M059J (cell line): ENCODE data around the gene CTNNA1. TPM values are rescaled to one million over a fixed set of nuclear protein-coding genes. Genes with fewer than 3 reads are reported as not detected.
A peak's percentile ranks its signal among the peaks of the same experiment; 100 is the strongest.
"Not testable (repeated sequence)": the region's sequence is repeated elsewhere in the genome, so short reads cannot be mapped to it uniquely, and the experiment has no call there.

Experiments used
- DNase-seq: peaks from one replicate; pipeline ENCODE4 v3.0.0-alpha.2; 2012; ENCODE audit warnings: low read depth
- total RNA-seq: library from RNA; depleted of rRNA; stranded (reverse); fragments of >200 nt; shearing (Covaris generic); gene quantifications from 2 replicates; pipeline ENCODE4 v1.2.3, GENCODE V29; 2014

CTNNA1 gene
- total RNA-seq, 1 experiment from 2014 or later: 277 TPM

DNA sequence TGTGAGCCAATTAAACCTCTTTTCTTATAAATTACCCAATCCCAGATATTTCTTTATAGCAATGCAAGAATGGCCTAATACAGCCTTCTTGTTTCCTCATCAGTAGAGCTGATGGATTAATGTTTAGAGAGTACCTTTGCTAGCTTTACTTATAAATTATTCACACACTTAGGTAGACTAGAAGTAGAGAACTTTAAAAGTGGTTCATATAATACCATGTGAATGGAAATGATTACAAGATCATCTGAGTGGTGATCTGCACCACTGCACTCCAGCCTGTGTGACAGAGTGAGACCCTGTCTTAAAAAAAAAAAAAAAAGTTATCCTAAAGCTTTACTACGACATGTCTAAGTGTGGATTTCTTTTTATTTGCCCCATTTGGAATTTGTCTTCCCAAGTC lies 145.1 kb downstream of the CTNNA1 start:
- no peak for DNase-seq

DNA sequence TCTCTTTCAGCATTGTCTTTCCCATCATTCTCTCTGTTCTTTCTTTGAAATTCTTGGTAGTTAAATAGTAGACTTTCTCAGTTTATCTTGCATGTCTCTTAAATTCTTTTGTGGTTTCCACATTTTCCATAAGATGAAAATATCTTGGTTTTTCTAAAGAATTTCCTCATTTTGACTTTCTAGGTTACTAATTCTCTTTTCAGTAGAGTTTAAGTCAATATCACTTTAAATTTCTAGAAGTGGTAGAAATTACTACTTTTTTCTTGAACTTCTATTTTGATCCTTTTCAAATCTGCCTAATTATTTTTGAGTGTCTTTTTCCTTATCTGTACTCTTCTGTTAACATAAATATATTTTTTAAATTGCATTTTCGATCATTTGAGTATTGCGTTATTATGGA lies 145.5 kb downstream of the CTNNA1 start:
- DNase-seq: no peak

DNA sequence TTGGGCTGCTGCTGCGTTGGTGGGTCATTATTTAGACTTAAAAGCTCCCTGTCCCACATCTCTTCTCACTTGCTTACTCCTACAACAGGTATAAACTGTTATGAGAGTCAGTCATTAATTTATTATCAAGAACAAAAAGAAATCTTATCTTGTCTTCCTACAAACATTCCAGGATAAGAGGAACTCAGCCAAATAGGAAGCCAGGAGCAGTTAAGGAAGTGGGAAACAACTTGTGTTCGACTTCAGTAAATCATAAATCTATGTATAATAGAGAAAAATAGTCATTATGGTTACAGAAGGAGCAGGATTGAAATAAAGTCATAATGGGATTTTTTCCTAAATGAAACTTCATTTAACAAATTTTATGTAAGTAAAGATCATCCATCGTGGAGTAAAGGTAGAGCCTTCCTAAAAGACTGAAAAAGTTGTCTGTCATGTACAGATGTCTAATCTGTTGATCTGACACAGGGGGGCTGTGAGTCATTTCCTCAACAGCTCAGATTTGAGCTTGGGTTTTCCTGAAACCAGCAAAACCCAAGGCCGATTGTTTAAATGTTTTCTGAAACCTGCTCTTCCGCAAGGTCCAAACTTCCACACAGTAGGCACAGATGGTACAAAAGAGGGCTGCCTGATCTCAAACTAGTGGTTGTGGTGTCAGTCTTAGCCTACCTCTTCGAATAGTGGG lies 147.2 kb downstream of the CTNNA1 start:
- DNase-seq: peak; percentile 85

DNA sequence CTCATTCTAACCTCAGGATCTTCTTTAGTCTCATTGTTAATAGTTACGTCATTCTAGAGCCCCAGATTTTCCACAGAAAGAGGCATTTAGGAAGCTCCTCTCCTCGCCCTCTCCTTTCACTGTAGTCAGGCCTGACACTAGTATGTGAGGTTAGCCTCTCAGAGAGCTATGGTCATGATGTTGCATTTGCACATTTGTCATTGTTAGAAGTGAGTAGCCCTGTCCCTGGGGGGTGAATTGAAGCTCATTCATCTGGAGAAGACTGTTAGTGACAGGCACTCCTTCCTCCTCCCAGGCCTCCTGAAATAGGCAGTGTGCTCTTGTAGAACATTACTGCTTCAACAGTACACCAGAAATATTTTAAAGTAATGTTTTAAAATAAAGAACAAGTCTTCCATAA lies 148.5 kb downstream of the CTNNA1 start:
- peak; percentile 44 for DNase-seq

DNA sequence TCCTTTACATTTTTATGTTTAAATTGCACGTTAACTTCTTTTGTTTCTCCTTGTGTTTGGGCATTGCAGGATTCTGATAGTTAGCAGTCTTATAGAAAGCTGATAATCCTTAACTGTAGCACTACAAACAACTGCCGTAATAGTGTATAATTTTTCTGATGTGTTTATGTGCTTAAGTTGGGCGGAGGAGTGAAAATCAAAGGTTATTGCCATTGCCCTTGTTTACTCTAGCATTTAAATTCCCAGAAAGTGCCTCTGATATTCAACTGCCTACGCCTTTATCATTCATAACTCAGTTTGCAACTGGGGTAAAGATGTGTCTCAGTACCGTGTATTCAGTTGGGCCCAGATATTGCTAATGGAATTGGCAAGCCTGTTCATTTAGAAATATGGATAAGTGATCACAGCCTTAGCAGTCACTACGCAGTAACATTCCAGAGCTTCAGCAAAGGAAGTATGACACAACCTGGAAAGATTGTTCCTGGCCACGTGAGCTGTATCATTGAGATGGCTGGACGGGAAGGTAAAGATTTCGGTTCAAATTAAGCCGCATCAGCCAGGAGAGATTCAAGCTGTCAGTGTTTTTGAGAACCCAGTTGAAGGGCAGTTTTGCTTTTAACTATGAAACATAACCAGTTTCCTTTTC lies 150.0 kb downstream of the CTNNA1 start:
- DNase-seq: peak; percentile 55

DNA sequence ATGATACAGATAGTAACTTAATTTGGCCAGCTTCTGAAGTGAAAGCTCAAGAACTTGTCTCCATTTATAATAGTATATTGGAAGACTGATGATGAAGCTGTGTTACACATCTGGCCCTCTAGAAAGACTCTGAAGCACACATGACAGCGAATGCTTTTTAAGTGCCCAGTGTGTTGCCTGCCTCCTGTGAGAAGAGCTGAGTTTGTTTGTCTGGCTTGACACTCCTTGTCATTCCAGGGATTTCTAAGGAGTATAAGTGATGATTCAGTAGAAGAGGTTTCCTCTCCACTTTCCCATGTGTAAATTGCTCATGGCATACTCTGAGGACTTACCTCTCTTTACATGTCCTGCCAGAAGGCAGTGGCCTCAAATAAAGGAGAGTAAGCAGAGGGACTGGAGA lies 152.3 kb downstream of the CTNNA1 start:
- DNase-seq: peak; percentile 55

DNA sequence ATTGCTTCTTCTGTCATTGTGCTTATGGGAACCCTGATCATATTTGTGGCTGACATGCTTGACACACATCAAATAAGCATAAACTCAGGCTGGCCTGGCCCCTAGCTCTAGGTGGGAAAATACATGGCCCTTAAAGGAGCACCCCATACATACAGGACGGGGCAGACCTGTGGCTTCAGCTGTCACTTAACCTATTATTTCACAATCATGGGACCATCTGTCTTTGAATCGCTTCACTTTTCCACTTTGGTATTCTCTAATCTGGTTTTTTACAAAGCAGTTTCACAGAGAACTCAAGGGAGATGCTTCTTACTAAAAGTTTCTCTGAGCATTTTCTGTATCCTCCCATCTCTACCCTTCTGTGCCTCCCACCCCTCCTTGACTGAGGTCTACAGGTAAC lies 156.5 kb downstream of the CTNNA1 start:
- DNase-seq: no peak

DNA sequence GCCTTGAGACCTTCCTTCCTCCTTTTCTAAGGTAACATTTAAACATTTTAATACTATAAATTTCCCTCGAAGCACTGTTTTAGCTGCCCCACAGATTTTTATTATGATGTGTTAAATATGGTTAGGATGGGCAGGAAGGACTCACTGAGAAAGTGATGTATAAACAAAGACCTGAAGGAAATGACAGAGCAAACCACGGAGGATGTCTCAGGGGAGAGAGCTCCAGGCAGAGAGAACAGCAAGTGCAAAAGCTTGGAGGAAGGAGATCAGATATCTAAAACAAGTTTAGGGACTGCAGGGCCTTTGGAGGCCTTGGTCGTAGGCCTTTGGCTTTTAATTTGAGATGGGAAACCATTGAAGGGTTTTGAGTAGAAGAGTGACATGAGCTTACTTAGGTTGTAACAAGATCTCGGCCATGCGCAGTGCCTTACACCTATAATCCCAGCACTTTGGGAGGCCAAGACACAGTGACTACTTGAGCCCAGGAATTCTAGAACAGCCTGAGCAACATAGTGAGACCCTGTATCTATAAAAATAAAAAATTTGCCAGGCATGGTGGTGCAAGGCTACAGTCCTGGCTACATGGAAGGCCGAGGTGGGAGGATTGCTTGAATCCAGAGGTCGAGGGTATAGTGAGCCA lies 157.4 kb downstream of the CTNNA1 start:
- peak; percentile 42 for DNase-seq

DNA sequence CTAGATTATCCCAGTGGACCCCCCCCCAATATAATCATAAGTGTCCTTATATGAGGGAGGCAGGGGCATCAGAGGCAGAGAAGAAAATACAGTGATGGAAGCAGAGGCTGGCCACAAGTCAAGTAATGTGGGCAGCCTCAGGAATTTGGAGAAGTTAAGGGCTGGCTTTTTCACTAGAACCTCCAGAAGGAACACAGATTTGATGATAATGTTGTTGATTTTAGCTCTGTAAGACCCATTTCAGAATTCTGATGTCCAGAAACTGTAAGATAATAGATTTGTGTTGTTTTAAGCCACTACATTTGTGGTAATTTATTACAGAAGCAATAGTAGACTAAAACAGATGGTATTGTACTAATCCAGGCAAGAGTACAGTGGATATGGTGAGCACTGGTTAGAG lies 158.2 kb downstream of the CTNNA1 start:
- peak; percentile 13 for DNase-seq

DNA sequence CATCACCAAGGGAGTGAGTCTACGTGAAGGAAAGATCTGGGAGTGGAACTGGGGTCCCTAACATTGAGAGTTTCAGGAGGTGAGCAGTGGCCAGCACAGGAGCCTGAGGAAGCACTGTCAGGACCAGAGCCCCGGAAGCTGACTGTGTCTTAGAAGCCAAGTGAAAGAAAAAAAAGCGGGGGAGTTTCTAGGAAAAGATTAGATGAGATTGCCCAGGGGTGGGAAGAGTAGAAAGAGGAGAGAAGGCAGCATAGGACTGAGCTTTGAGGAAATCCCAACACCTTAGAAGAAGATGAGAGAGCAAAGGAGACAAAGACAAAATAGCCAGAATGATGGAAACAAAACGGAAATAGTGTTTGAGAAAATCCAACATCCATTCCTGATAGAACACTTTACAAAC lies 158.9 kb downstream of the CTNNA1 start:
- DNase-seq: no peak

DNA sequence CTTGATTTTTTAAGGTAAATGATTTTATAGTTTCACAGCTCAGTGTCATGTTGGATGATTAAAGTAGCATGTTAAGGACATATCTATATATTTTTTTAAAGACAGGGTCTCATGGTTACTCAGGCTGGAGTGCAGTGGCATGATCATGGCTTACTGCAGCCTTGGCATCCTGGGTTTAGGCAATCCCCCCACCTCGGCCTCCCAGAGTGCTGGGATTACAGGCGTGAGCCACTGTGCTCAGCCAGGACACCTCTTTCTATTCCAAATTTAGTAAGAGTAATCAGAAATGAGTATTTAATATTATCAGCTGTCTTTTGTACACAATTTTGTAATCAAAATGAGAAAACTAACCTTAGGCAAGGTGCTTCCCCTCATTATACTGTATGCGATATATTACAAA lies 160.5 kb downstream of the CTNNA1 start:
- DNase-seq: no peak

DNA sequence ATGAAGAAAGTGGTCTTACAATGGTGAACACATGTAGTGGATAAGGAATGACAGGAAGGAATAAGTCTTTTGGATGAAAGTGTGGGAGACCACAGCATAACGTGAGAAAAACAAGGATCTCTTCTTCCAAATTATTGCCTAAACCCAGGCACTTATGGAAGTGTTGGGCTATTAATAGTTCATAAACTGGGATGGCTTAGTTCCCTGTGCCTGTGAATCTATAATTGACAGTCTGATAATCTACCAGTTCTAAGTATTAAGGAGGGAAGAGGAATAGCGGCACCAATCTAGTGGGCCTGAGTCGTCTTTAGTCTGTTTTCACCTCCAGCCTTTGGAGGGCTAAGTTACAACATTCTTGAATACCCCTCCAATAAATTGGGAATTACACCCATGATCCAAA lies 161.1 kb downstream of the CTNNA1 start:
- DNase-seq: no peak

DNA sequence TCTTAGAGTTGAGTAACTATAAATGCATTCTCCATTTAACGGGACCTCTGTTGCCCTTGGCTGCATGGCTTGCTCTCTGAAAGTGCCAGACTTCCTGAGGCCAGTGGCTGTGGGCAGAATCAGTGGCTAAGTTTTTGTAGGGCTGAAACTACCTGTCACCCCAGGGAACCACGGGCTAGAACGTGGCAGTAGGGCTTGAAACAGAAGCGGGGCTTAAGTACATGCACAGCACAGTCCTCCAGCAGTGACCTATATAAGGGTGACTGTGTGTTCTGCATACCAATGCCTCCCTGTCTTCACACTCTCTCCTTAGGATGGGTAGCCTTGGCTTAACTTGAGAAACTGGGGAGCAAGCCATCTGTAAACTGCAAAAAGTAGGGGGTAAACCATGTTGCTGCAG lies 165.5 kb downstream of the CTNNA1 start:
- DNase-seq: no peak

DNA sequence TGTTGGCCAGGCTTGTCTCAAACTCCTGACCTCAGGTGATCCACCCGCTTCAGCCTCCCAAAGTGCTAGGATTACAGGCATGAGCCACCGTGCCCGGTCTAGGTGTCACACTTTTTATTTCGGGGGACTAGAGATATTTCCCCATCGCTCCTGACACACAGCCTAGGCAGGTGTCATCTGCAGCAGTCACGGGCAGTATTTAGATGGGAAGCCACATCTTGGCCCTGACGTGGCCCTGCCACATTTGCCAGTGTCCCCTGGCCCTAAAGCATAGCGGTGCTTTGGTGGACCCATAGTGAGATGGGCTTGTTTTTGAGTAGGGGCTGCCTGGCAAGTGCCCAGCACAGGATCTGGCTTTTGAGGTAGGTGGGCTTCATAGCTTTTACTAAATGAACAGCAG lies 167.0 kb downstream of the CTNNA1 start:
- no peak for DNase-seq

DNA sequence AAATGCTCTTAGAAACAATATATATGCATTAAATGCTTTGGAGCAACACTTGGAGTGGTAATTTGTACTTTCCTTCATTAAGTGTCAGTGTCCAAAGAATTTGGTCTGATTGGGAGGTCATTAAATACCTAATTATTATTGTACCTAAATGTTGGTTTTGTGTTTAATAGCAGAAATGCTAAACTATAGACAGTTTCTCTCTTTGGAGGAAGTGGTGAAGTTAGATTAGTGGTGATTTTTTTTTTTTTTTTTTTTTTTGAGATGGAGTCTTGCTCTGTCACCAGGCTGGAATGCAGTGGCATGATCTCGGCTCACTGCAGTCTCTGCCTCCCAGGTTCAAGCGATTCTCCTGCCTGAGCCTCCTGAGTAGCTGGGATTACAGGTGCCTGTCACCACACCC lies 168.1 kb downstream of the CTNNA1 start:
- not testable (repeated sequence) for DNase-seq

DNA sequence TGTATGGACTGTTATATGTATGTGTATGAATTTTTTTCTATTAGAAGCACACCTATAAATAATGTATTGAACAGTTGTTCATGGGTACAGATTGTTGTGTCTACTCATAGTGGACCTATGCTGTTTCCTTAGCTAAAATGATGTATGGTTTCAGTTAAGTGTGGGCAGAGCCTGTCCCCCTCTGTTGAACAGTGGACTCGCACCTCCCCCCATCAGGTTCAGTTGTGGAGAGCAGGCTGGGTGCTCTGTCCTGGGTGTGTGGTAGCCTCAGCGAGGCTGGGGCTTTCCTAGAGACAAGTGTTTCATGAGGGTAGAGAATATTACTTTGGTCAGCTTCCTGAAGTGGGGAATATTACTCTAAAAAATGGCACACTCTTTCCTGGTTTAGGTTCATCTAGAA lies 169.3 kb downstream of the CTNNA1 start:
- no peak for DNase-seq

DNA sequence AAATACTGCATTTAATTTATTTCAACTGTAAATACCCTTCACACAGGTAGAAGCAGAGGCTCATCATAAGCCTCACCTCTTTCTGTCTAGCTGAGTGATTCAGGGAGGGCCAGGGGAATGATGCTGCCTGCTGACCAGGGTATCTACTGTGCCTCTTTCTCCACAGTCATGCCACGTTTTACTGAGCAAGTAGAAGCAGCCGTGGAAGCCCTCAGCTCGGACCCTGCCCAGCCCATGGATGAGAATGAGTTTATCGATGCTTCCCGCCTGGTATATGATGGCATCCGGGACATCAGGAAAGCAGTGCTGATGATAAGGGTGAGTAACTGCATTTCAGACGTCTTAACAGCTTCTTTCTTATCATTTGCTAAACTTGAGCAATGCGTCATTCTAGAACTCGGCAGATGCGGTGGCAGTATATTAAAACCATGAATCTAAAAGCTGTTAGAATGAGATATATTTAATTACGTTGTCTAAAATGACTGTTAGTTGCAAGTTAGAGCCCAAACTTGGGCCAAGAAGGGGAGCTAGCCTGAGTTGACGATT lies 171.9 kb downstream of the CTNNA1 start:
- no peak for DNase-seq

DNA sequence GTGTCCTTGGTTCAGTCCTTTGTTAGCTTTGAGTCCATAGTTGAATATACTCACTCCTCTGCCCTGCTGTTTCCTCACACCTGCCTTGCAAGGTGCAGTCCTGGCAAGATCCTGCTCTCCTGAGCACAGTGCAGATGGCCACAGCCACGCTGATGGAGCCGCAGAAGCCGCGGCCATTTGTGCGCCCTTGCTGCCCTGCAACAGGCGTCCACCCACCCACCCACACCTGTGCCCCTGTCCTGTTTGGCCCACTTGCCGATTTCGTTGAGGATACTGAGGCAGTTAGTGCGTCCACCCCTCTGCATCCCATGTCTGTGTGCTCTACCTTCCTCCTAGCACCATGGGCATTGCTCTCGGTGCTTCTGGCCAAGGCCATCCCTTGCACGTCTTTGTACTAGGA lies 173.0 kb downstream of the CTNNA1 start:
- no peak for DNase-seq

DNA sequence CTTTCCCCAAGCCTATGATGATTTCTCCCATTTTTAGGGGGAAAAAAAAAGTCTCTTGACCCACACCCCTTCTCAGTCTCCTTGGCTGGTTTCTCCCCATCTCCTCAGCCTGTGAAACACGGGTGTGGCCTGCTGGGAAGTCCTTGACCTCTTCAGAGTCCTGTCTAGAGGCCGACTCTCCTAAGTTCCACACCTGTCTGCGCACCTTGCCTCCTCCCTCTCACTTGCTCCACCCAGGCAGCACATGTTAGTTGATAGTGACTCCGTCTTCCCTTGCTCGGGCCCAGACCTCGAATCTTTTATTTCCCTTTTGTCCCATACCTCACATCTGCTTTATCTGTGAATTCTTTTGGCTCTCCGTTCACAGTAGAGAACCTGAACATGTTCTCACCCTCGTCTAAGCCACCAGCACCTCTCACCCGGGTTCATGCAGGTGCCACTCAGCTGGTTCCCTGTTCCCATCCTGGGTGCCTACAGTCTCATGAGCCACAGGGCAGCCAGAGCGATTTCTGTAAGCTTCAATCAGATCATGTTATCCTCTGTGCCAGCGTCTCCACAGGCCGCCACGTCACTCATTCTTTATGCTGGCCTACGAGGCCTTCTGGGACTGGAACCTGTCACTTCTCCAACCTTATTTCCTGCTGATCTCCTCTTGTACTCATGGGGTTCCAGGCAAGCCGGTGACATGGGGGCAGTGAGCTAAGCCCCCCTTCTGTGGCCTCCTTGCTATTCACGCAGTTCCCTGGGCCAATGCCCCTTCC lies 173.6 kb downstream of the CTNNA1 start:
- DNase-seq: no peak

DNA sequence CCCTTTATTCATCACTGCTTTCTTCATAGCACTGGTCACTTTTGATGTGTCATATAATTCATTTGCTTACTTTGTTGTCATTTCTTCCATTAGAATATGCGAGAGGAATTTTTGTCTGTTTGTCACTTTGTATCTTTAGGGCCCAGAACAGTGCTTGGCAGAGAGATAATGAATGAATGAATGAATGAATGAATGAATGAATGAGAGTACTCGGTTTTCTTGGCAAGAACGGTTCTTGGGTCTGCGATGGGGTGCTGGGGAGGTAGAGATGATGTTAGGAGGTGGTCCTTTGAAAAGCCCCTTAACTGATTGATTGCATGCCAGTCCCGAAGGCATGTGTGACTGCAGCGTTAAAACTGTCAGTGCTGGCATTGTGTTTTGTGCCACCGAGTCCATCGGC lies 174.3 kb downstream of the CTNNA1 start:
- no peak for DNase-seq

DNA sequence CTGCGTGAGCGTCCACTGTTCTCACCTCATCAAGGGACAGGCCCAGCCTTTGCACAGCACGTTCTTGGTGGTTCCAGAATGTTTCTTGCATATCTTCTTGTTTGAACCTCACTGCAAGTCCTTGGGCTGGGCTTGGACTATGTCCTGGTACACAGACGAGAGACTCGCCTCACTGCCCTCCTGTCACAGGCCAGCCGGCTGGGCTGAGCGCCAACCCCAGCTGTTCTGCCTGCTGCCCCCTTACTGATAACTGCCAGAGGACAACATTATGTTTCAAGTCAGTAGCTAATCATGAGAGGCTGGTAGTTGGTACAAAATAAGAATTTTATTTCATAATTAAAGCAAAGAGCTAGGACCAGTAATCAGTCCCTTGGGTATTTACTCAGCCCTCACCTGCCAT lies 174.8 kb downstream of the CTNNA1 start:
- DNase-seq: no peak

DNA sequence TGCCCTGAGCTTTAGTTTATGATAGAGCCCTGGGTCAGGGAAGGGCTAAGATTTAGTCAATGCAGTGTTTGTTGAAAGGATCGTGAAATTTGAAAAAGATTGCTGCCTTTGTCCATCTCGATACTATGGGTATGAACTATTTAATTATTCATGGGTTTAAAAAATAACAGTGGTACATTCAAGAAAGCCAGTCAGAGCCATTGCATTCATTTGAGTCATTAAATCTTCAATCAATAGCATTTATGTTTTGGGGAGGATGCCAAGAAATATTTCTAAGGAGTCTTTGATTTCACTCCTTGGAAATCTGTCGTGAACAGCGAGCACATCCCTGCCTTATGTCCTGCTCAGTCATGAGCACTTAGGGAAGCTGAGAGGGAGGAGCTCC lies 176.3 kb downstream of the CTNNA1 start:
- no peak for DNase-seq
